Nephron progenitor cell (in vitro differentiated cells): Measurements from ENCODE around the gene KRTAP27-1.

Source experiments
- DNase-seq: peaks from one replicate; pipeline ENCODE4 v3.0.0; 2021
- H3K27ac Mint-ChIP-seq: 2 replicates; pipeline ENCODE4 v1.8.0; 2021; ENCODE audit warnings: mild to moderate bottlenecking, moderate library complexity, mixed read lengths
- H3K27me3 Mint-ChIP-seq: 2 replicates; pipeline ENCODE4 v1.8.0; 2021; ENCODE audit warnings: mild to moderate bottlenecking, low read depth, mixed read lengths; ENCODE audit not compliant: poor library complexity
- H3K36me3 Mint-ChIP-seq: 2 replicates; pipeline ENCODE4 v1.8.0; 2021; ENCODE audit warnings: low read depth, mixed read lengths
- H3K4me1 Mint-ChIP-seq: 2 replicates; pipeline ENCODE4 v1.8.0; 2021; ENCODE audit warnings: mixed read lengths
- H3K4me3 Mint-ChIP-seq: 2 replicates; pipeline ENCODE4 v1.8.0; 2021; ENCODE audit warnings: mild to moderate bottlenecking, moderate library complexity, mixed read lengths
- H3K9me3 Mint-ChIP-seq: 2 replicates; pipeline ENCODE4 v1.8.0; 2021; ENCODE audit warnings: mild to moderate bottlenecking, moderate library complexity, mixed read lengths
- TF ChIP-seq, protein P1 (sequence below): fragments of 200-600 bp; sonication (generic); IDR thresholded peaks from 2 replicates; pipeline ENCODE4 v1.5.0; 2021; ENCODE audit warnings: antibody characterized with exemption

Gene KRTAP27-1

DNA sequence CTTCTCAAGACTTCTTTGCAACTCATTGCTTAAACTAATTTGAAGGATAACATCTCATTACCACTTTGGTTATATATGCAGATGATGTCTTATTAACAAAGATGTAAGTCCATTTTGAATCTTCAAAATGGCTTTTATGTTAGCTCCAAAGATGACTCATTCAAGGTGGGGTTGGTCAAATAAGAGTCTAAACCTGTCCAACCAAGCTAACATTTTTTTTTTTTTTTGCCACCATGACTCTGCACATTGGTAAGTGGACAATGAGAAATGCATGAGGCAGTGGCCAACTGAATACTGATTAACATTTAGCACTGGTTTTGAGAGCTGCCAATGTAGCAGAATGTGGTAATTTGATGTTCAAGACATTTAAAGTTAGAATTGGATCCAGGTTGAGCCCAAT lies 278 bp upstream of the KRTAP27-1 start:
- Mint-ChIP-seq H3K27me3 (peaks cover 3% of the 10 kb centered on the region), H3K27ac (no peak overlapping the region), H3K4me3 (no peak overlapping the region), H3K36me3 (no peaks in the 10 kb centered on the region), H3K4me1 (peaks cover 5% of the 10 kb centered on the region), H3K9me3 (no peaks in the 10 kb centered on the region)
- TF ChIP-seq, protein P1, sequence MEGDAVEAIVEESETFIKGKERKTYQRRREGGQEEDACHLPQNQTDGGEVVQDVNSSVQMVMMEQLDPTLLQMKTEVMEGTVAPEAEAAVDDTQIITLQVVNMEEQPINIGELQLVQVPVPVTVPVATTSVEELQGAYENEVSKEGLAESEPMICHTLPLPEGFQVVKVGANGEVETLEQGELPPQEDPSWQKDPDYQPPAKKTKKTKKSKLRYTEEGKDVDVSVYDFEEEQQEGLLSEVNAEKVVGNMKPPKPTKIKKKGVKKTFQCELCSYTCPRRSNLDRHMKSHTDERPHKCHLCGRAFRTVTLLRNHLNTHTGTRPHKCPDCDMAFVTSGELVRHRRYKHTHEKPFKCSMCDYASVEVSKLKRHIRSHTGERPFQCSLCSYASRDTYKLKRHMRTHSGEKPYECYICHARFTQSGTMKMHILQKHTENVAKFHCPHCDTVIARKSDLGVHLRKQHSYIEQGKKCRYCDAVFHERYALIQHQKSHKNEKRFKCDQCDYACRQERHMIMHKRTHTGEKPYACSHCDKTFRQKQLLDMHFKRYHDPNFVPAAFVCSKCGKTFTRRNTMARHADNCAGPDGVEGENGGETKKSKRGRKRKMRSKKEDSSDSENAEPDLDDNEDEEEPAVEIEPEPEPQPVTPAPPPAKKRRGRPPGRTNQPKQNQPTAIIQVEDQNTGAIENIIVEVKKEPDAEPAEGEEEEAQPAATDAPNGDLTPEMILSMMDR: no peak
- DNase-seq: no peak

GRCh38 chr21:30336596-30336995 lies 898 bp downstream of the KRTAP27-1 start:
- no peak overlapping the region for H3K4me3 Mint-ChIP-seq
- no peaks in the 10 kb centered on the region for H3K36me3 Mint-ChIP-seq
- H3K4me1 Mint-ChIP-seq: peaks cover 5% of the 10 kb centered on the region
- TF ChIP-seq, protein P1: no peak
- H3K27me3 Mint-ChIP-seq: peaks cover 3% of the 10 kb centered on the region
- no peak for DNase-seq
- H3K9me3 Mint-ChIP-seq: no peaks in the 10 kb centered on the region
- H3K27ac Mint-ChIP-seq: no peak overlapping the region

- no peak for DNase-seq
- no peak overlapping the region for H3K27ac Mint-ChIP-seq
- no peak overlapping the region for H3K4me3 Mint-ChIP-seq
- TF ChIP-seq, protein P1: no peak
- no peaks in the 10 kb centered on the region for H3K9me3 Mint-ChIP-seq
- H3K36me3 Mint-ChIP-seq: no peaks in the 10 kb centered on the region
- H3K4me1 Mint-ChIP-seq: no peaks in the 10 kb centered on the region
- H3K27me3 Mint-ChIP-seq: peaks cover 3% of the 10 kb centered on the region
Observed at GRCh38 chr21:30333736-30334135, 3.8 kb downstream of the KRTAP27-1 start.

DNA sequence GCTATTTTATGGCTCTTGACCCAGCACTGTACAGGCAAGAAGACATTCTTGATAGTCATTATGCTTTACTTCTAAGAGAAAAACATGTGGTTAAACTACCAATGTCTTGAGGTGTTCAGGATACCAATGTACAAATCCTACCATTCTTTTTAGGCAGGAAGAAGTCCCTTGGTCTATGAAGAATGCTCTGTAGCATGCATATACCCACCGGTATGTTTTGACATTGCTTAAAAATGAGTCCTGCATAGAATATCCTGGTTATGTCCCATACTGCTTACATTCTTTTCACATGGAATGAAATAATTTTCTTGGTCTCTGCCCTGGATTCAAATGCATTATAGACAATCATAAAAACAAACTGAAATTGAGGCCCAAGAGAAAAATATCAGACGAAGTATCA lies 4.8 kb downstream of the KRTAP27-1 start:
- Mint-ChIP-seq H3K27ac (no peak overlapping the region), H3K9me3 (no peaks in the 10 kb centered on the region), H3K27me3 (peaks cover 3% of the 10 kb centered on the region), H3K4me3 (no peak overlapping the region), H3K36me3 (no peaks in the 10 kb centered on the region), H3K4me1 (no peaks in the 10 kb centered on the region)
- TF ChIP-seq, protein P1: no peak
- DNase-seq: no peak

- Mint-ChIP-seq H3K27me3 (peaks cover 3% of the 10 kb centered on the region), H3K27ac (no peak overlapping the region), H3K4me1 (no peaks in the 10 kb centered on the region), H3K36me3 (no peaks in the 10 kb centered on the region), H3K9me3 (peaks cover 15% of the 10 kb centered on the region), H3K4me3 (no peak overlapping the region)
- no peak for DNase-seq
- TF ChIP-seq, protein P1: no peak
Observed at GRCh38 chr21:30329203-30329875, 8.2 kb downstream of the KRTAP27-1 start.

- H3K36me3 Mint-ChIP-seq: no peaks in the 10 kb centered on the region
Observed at GRCh38 chr21:30326390-30326789, 11.1 kb downstream of the KRTAP27-1 start.

More at GRCh38 chr21:30326390-30326789, 11.1 kb downstream of the KRTAP27-1 start:
- no peak overlapping the region for H3K4me3 Mint-ChIP-seq
- no peaks in the 10 kb centered on the region for H3K27me3 Mint-ChIP-seq
- TF ChIP-seq, protein P1: no peak
- H3K4me1 Mint-ChIP-seq: no peaks in the 10 kb centered on the region
- no peak for DNase-seq
- peaks cover 15% of the 10 kb centered on the region for H3K9me3 Mint-ChIP-seq
- H3K27ac Mint-ChIP-seq: no peak overlapping the region
